22Rv1 (cell line): ENCODE measurements around the gene PWWP2B.

Experiments
- ZFX ChIP-seq: fragments of 450-650 bp; IDR thresholded peaks from 2 replicates; pipeline ENCODE4 v1.6.1; 2017; ENCODE audit warnings: antibody characterized with exemption, borderline replicate concordance
- TF ChIP-seq, protein P1 (sequence below): fragments of 450-650 bp; IDR thresholded peaks from 2 replicates; pipeline ENCODE4 v1.5.1; 2017; ENCODE audit warnings: mild to moderate bottlenecking

DNA sequence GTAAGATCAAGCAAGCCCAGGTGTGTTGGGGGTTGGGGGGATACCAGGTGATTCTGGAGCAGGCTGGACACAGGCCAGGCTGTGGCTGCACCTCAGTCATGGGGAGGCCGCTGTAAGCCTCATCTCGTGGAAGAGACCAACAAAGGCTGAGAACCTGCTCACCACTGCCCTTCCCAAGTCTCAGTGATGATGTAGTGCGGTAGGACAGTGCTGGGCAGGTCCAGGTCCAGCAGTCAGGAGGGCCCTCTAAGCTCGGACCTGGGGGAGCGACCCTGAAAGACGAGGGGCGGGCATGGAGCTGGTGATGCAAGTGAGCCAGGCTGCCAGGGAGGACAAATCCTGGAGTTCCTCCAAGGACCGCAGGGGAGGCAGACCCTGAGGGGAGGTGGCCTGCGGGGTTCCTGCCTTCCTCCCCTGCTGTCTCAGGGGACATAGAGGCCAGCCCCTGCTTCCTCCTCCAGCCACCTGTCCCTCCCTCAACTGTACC lies 3.3 kb upstream of the PWWP2B start:
- TF ChIP-seq, protein P1, sequence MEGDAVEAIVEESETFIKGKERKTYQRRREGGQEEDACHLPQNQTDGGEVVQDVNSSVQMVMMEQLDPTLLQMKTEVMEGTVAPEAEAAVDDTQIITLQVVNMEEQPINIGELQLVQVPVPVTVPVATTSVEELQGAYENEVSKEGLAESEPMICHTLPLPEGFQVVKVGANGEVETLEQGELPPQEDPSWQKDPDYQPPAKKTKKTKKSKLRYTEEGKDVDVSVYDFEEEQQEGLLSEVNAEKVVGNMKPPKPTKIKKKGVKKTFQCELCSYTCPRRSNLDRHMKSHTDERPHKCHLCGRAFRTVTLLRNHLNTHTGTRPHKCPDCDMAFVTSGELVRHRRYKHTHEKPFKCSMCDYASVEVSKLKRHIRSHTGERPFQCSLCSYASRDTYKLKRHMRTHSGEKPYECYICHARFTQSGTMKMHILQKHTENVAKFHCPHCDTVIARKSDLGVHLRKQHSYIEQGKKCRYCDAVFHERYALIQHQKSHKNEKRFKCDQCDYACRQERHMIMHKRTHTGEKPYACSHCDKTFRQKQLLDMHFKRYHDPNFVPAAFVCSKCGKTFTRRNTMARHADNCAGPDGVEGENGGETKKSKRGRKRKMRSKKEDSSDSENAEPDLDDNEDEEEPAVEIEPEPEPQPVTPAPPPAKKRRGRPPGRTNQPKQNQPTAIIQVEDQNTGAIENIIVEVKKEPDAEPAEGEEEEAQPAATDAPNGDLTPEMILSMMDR: no peak
- TF ChIP-seq ZFX: no peak
